Ureter (tissue), 1 donor: ENCODE data around the gene TALDO1. TPM values are rescaled to one million over a fixed set of nuclear protein-coding genes. Genes with fewer than 3 reads are reported as not detected.
A peak's percentile ranks its signal among the peaks of the same experiment; 100 is the strongest.

ENCODE experiments used
- DNase-seq: peaks from one replicate; pipeline ENCODE4 v3.0.0-alpha.2; 2020; ENCODE audit warnings: low spot score
- total RNA-seq: library from RNA; stranded (reverse); gene quantifications from one replicate; pipeline ENCODE4 v1.2.4, GENCODE V29; 2023
- donor health status: DM: yes; HTN: yes; CAD: no.

Gene TALDO1
- total RNA-seq, 1 donor from 2014 or later, result 172 TPM

GRCh38 chr11:714436-714835, 32.8 kb upstream of the TALDO1 start:
- no peak for DNase-seq

- no peak for DNase-seq
Measured at GRCh38 chr11:719214-720016, 27.8 kb upstream of the TALDO1 start.

- no peak for DNase-seq
Measured at GRCh38 chr11:720017-720641, 27.1 kb upstream of the TALDO1 start.

GRCh38 chr11:720642-721246, 26.5 kb upstream of the TALDO1 start:
- no peak for DNase-seq

GRCh38 chr11:721247-721740, 26.0 kb upstream of the TALDO1 start:
- no peak for DNase-seq

GRCh38 chr11:721741-722345, 25.4 kb upstream of the TALDO1 start:
- DNase-seq, result no peak

GRCh38 chr11:722346-722811, 24.9 kb upstream of the TALDO1 start:
- DNase-seq, result no peak

- peak; percentile 46 for DNase-seq
Measured at GRCh38 chr11:723120-723883, 24.0 kb upstream of the TALDO1 start.

- DNase-seq, result no peak
Measured at GRCh38 chr11:724049-724777, 23.1 kb upstream of the TALDO1 start.

GRCh38 chr11:724778-725386, 22.4 kb upstream of the TALDO1 start:
- no peak for DNase-seq

GRCh38 chr11:725624-726202, 21.6 kb upstream of the TALDO1 start:
- DNase-seq, result no peak

- peak; percentile 84 for DNase-seq
Measured at GRCh38 chr11:726278-727220, 20.7 kb upstream of the TALDO1 start.

- peak; percentile 43 for DNase-seq
Measured at GRCh38 chr11:727281-727701, 20.0 kb upstream of the TALDO1 start.

- peak; percentile 83 for DNase-seq
Measured at GRCh38 chr11:727859-728748, 19.2 kb upstream of the TALDO1 start.

GRCh38 chr11:728901-729491, 18.3 kb upstream of the TALDO1 start:
- DNase-seq, result peak; percentile 43

GRCh38 chr11:729492-730074, 17.7 kb upstream of the TALDO1 start:
- no peak for DNase-seq

GRCh38 chr11:733072-733471, 14.2 kb upstream of the TALDO1 start:
- DNase-seq, result no peak
